ENCODE data around the gene SMARCD1.

GRCh38 chr12:50119387-50119786, 34.2 kb downstream of the SMARCD1 start:
- no peak for TF ChIP-seq CTCF (conservative IDR thresholded peaks at IDR 0.05)
- no peak for TF ChIP-seq ZFX (IDR thresholded peaks at IDR 0.05)

Measured in C4-2B (cell line).